IPS DF 4.7 (cell line): Measurements from ENCODE around the gene RANGAP1.
"Not testable (repeated sequence)": the region's sequence is repeated elsewhere in the genome, so short reads cannot be mapped to it uniquely, and the experiment has no call there.

Experiments
- DNase-seq: peaks from one replicate; pipeline ENCODE4 v3.0.0-alpha.2; 2013; ENCODE audit warnings: low spot score; ENCODE audit errors: extremely low read depth

The RANGAP1 gene

GRCh38 chr22:41301085-41302020 lies 15.4 kb upstream of the RANGAP1 start, which contains the start of gene ZC3H7B:
ZC3H7B (plus strand) TSS chr22:41301525; CDS start chr22:41320661, 19,136 bp downstream.
- DNase-seq, result no peak

- DNase-seq, result no peak
Observed at GRCh38 chr22:41300661-41301060, 14.7 kb upstream of the RANGAP1 start.

GRCh38 chr22:41296826-41297667 lies 11.1 kb upstream of the RANGAP1 start:
- DNase-seq, result no peak

DNA sequence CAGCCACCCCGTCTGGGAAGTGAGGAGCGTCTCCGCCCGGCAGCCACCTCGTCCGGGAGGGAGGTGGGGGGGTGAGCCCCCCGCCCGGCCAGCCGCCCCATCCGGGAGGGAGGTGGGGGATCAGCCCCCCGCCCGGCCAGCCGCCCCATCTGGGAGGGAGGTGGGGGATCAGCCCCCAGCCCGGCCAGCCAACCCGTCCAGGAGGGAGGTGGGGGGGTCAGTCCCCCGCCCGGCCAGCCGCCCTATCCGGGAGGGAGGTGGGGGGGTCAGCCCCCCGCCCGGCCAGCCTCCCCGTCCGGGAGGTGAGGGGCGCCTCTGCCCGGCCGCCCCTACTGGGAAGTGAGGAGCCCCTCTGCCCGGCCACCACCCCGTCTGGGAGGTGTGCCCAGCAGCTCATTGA lies 8.8 kb upstream of the RANGAP1 start:
- not testable (repeated sequence) for DNase-seq

GRCh38 chr22:41290262-41291221 lies 4.6 kb upstream of the RANGAP1 start:
- no peak for DNase-seq

- no peak for DNase-seq
Observed at GRCh38 chr22:41289671-41290070, 3.7 kb upstream of the RANGAP1 start.

- no peak for DNase-seq
Observed at GRCh38 chr22:41288245-41288946, 2.4 kb upstream of the RANGAP1 start.

GRCh38 chr22:41286639-41287091 lies 678 bp upstream of the RANGAP1 start:
- DNase-seq, result no peak

- DNase-seq, result no peak
Observed at GRCh38 chr22:41285441-41285819, 557 bp downstream of the RANGAP1 start.

GRCh38 chr22:41284465-41284864 lies 1.5 kb downstream of the RANGAP1 start:
- DNase-seq, result no peak

- DNase-seq, result no peak
Observed at GRCh38 chr22:41280854-41281253, 5.1 kb downstream of the RANGAP1 start.

GRCh38 chr22:41280065-41280464 lies 5.9 kb downstream of the RANGAP1 start:
- no peak for DNase-seq

GRCh38 chr22:41274856-41275255 lies 11.1 kb downstream of the RANGAP1 start:
- DNase-seq, result no peak

DNA sequence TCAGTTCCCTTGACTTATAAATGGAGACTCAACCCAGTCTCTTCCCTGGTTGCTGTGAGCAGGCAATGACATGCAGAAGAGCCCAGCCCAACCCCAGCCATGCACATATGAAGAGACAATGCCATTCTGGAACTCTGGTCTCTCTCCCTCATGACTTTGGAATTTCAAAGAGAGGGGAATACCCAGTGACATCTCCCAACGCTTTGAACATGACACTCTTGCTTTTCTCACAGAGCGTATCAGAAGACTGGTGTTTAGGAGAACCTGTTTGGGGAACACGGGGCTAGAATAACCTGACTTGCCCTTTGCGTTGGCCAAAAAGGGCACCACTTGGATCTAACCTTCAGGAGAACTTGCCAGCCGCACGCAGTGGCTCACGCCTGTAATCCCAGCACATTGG lies 12.9 kb downstream of the RANGAP1 start:
- DNase-seq, result no peak

GRCh38 chr22:41271787-41272186 lies 14.2 kb downstream of the RANGAP1 start:
- no peak for DNase-seq

- DNase-seq, result no peak
Observed at GRCh38 chr22:41267958-41268357, 18.0 kb downstream of the RANGAP1 start.

DNA sequence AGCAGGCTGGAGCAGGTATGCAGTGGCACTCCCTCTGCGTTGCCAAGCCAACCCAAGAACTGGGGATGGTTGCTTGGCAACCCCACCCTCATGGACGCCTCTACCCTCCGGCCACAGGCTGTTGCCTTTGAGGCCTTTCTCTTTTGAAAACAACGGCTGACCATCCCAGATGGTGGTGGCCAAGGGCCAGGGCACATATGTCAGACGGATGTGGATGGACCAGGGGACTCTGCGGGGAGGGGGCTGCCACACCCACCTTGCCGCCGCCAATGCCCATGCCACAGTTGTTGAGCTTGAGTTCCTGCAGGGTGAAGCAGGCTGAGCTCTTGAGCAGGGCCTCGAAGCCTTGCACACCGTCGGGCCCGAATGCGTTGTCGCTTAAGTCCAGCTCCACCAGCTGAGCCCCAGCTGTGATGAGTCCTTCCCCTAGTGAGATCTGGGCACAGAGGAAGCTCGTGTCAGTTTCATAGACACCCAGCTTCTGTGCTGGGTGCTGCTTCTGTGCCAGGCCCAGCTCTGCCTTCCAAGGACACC lies 21.5 kb downstream of the RANGAP1 start:
- DNase-seq, result no peak

DNA sequence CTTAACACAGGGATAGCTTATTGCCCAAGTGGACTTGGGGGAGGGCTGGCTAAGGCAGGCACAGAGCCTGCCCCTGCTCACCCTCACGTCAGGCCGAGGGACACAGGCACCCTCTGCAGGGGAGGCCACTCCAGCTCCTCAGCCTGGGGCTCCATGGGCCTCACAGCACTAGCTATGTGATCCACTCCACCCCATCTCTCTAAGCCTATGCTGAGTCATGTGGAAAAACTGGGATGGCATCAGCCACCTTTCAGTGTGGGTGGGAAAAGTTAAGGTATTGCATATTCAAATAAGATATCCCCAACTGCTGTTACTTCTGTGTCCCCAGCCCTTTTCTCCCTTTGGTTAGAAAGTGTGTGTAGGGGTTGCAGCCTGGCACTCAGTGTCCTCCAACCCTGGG lies 22.3 kb downstream of the RANGAP1 start:
- DNase-seq, result no peak

DNA sequence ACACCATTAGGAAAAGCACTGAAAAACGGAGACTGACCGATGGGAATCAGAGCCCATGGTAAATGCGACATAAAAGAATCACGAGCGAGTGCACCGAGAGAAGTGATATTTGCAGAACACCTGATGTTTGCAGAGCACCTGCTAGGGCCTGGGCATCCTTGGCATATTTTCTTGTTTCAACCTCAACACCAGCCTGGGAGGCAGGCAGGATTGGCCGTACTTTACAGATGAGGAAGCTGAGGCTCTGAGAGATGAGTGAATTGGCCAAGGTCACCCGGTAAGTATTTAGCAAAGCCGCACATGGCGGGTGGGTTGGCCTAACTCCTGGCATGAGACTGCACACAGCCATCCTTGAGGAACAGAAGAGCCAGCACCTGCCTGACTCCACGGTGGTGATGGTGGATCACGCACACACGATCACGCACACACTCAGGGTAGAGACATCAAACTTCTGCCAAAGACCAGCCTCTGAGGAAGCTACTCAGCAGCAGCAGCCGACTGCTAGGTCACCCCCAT lies 23.7 kb downstream of the RANGAP1 start:
- DNase-seq, result no peak
